ENCODE results near the gene MKNK1. TPM values are rescaled to one million over a fixed set of nuclear protein-coding genes. Genes with fewer than 3 reads are reported as not detected.

Gene MKNK1
- total RNA-seq, 1 donor from 2014 or later: 42.5 TPM

DNA sequence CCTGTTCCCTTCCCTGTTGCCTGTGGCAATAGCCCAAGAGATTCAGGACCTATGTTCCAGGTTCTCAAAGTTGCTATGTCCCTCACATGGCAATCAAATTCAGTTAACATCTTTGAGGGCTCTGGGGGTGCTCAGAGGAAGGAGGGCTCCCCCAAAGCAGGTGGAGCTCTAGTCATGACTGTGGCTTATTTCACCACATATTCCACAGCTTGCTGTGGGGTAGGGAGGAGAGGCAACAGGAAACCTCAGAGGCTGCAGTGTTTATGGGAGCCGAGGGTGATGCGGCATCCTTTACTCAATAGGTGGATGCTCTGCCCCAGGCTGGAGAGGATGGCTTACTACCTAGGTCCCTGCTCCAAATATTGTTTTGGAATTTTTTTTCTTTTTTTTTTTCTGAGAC is 1.2 kb upstream of the MKNK1 start:
- no peak for ATAC-seq
- no peak for DNase-seq
- intact Hi-C loops (cut with micrococcal nuclease): no loop called here

DNA sequence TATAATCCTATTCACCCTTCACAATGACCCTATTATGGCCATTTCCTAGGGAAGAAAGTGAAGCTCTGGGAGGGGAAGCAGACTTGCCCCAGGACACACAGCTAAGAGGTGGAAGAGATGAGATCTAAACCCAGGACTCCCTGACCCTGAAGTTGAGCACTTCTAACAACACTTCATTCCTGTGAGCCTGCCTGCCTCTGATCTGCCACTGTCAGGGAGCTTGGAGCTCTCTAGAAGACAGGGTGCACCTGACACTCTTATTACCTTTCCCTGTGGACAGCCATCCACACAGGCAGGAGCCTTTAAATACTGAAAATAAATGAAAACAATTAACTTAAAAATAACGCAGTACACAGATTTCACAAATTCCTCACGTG is 599 bp downstream of the MKNK1 start:
- intact Hi-C loops (cut with micrococcal nuclease): no loop called here
- peak; percentile 11 for ATAC-seq
- DNase-seq: no peak

DNA sequence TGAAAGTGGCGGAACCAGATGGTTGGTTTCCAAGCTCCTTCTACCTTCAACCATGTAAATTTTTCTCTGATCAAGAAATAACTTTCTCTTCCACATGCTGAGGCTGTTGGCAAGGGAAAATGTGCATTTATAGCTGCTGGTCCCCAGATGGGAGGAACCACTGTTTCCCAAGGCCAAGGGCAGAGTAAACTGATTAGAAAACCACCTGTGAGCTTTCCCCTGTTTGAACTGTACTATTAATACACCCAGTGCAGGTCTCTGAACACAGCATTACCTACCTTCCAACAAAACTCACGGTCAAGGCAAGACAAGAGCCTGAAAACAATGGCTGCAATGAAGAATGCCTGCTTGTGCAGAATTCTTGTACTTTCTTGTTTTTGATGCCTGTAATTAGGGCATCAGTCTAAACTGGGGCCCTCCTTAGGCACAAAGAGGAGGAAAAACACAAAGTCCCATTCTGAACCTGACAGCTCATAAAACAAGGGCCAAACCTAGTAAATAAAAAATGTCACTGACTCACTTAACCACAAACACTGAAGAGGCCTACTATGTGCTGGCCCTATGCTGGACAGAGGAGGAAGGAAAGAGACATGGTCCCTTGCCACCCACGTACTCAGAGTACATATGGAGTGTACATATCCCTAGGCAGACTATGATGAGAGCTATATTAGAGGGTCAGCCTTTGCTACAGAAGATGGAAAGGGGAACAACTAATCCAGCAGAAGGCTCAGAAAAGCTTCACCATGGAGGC is 2.6 kb downstream of the MKNK1 start:
- ATAC-seq (no peak), DNase-seq (no peak)
- intact Hi-C loops (cut with micrococcal nuclease): no loop called here

DNA sequence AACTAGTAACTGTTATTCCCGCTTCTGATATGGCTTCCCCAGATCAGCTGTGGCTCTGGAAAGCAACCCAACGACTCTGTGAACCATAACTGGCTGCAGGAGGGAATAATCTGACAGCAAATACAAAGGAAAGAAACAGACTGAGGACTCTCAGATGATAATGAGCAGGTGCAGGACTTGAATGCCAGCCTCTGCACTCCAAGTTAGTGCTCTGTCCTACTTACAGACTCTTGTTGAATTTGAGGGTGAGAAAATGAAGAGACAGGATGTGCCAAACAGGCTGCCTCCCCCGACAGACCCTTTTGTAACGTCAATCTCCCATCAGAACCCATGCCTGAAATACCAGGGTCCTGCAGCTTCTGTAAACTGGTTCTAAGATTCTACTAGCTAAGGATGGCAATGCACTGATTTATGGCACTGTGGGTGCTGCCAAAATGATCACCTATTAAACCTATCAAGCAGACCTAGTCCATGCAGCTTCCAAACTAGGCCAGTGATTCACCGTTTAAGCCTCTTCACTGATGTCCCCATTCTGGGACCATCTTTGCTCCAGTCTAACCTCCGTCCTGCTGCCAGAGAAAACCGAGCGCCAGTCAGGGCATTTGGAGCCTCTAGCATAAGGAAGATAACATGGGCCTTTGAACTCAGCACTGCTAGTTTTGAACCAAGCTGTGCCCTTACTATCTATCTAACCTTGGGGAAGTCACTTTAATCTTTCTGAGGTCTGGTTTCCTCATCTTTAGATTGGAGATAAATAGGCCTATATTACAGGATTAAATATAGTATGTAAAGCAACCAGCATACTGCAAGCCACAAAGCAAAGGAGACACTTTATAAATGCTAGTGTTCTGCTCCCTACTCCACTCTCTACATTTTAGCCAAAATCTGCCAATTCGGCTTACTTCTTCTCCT is 4.8 kb downstream of the MKNK1 start:
- no peak for ATAC-seq
- intact Hi-C loops (cut with micrococcal nuclease): no loop called here
- DNase-seq: no peak

DNA sequence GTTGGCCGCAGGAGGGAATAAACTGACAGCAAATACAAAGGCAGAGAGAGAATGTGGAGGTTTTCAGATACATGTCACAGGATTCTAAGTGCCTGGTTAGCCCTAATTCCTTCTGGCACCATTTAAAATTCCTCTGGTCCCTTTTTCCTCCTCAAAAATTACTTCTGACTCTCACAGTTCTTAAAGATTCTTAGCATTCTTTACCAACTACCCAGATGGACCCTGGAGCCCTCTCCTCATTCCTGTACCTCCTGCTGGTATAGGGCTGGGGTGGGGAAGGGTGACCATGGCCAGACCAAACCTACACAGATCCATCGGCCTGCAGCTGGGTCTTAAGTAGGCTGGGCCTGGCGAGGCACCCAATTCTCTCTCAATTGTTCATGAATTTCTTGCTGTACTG is 7.2 kb downstream of the MKNK1 start:
- ATAC-seq: no peak
- intact Hi-C loops (cut with micrococcal nuclease): no loop called here
- no peak for DNase-seq

DNA sequence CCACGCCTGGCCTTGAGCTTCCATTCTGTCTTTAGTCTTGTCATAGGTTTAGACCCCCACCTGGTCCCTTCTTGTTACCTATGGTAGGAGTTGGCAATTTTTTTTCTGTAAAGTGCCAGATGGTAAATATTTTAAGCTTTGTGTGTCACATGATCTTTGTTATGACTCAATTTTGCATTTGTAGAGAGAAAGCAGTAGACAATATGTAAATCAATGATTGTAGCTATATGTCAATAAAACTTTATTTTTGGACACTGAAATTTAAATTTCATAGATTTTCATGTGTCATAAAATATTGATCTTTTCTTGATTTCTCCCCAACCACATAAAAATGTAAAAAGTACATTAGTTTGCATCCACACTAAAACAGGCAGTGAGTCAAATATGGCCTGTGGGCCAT is 8.0 kb downstream of the MKNK1 start:
- intact Hi-C loops (cut with micrococcal nuclease): no loop called here
- no peak for ATAC-seq
- no peak for DNase-seq

DNA sequence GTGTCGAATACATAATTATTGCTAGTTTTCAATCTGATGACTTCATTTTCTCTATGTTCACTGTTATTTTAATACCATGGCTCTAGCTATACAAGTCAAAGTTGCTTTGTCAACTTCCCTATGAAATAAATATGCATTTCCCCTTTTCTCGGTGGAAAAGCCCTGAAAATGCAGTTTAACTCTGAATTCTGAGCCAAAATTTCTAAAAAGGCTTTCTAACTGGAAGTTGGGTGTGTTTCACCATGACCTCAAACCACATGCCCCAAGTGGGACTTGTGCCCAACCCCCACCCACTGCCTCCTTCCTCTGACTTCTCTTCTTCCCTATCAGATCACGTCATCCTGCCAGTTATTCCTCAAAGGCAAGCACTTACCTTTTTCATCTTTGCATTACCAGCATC is 8.9 kb downstream of the MKNK1 start:
- DNase-seq (peak; percentile 80), ATAC-seq (peak; percentile 74)
- intact Hi-C loops (cut with micrococcal nuclease): no loop called here

DNA sequence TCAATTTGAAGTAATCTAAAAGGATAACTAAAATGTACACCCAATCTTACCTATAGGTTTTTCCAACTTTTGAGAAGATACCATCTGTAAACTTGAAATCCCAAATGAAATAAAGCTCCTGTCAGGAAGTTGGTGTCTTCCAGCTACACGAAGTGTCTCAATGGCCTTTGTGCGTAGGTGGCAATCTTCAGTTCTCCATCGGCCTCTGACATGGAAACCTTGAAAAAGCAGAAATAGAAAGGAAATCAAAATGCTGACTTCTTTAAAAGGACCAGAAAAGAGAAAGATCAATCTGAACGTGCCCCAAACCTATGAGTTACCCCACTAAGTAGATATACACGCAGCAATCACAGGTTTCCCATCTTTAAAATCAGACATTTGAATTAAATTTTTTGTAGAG is 10.0 kb downstream of the MKNK1 start:
- intact Hi-C loops (cut with micrococcal nuclease): no loop called here
- peak; percentile 35 for ATAC-seq
- no peak for DNase-seq

DNA sequence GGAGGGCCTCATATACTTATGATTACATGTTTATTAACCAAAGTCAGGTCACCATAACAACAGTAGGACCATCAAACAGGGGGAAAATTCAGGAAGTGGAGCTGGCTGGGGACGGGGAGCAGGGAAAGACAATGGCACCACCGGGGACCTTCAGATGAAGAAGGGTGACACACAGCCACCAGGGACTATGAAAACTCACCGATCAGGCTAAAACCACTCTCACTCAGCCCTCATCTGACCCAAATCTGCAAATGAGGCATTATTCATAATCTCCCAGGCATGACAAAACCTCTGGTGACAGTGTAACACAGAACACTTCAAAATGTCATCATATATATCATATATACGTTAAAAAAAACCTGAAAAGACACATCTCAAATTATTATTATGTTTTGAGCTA is 11.2 kb downstream of the MKNK1 start:
- DNase-seq (no peak), ATAC-seq (no peak)
- intact Hi-C loops (cut with micrococcal nuclease): no loop called here

DNA sequence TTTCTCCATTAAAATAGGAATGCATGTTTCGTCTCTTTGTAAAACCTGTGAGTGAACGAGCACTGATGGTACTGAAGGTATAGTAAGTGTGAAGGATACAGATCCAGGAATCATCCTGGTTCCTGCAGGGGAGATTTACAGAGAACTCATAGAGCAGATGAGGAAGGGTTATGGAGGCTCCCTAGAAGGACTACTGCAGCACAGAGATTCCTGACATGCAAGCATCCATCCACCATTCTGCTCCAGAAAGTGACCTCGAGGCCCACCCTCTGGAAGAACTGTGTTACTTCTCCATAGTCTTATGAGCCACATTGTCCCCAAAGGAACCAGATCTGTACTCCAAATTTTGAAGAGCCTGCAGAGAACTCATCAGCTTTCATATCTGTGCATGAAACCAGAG is 14.5 kb downstream of the MKNK1 start:
- no peak for DNase-seq
- no peak for ATAC-seq
- intact Hi-C loops (cut with micrococcal nuclease): no loop called here

DNA sequence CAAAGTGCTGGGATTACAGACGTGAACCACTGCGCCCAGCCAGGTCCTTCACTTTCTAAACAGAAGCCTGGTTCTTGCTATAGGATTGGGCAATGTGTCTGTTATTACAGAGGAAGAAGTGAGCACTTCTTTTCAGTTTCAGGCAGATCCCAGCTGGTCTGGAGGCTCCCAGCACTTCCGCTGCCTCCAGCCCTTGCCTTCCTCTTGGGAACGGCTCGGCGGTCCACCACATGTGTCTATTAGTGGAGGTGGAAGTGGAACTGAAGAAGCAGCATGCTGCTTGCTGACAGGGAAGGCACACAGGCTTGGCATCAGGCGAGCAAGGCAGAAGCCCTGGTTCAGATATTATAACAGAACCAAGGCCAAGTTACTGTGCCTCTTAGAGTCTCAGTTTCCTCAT is 17.0 kb downstream of the MKNK1 start:
- DNase-seq (peak; percentile 64), ATAC-seq (peak; percentile 83)
- intact Hi-C loops (cut with micrococcal nuclease): no loop called here

DNA sequence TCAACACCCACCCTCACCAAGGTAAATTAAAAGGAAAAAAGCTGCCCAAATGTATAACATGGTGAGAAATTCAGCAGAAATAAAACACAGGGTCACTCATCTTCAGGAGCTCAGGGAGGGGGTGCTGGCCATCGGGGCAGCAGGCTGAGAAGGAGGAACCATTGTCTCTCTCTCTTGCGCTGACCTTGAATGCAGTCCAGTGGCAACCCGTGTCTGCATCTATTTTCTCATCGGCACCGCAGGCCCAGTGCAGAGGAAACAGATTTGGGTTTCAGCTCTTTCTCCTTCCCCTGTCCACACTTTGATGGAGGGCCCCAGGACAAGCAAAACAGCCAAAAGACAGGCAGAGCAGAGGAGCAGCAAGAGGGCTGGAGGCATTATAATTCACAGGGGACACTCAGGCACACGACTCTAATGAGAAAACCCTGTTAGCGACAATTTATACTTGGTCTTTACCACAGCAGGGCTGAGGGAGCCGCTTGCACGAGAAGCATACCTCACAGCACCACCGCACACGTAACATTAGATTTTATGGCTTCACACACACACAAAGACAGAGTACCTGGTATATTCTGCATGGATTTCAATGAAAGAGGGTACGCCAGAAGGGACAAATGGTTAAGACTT is 18.6 kb downstream of the MKNK1 start:
- ATAC-seq: no peak
- intact Hi-C loops (cut with micrococcal nuclease): no loop called here
- no peak for DNase-seq

DNA sequence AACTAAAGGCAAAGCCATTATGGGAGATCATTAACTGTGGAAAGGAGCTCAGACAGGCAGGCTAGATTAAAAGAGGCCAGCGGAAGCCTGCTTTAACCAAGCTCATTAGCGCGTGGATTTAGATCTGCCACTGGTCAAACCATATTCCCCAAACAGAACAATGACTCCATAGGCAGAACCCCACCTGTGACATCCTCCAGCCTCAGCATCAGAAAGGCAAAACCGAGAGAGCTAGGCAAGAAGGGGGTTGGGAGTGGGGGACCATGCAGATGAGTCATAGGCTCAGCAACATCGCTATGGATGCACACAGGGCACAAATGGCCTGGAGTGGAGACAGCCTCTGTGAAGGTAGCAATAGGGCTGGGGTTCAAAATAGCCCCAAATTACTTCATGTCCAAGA is 20.6 kb downstream of the MKNK1 start:
- no peak for DNase-seq

DNA sequence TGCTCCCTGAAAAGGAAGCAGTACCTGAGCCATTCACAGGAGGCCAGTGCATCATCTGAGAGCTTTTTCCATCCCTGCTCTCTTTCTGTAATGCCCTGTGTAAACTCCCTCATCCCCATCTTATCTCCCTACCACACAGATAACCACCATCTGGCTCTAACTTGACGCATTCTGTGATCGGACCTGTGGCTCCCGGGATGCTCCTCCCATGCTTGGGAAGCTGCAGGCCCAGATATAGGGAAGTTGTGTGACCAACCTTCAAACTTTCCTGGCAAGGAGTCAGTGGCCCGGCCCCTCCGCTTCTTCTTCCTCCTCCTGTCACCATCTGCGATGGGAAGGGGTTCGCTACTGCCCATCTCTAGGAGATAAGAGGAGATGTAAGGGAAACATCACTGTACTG is 21.1 kb downstream of the MKNK1 start:
- intact Hi-C loops (cut with micrococcal nuclease): no loop called here
- ATAC-seq (peak; percentile 19), DNase-seq (peak; percentile 44)

More for the DNA sequence above, 20.6 kb downstream of the MKNK1 start:
- intact Hi-C loops (cut with micrococcal nuclease): no loop called here
- no peak for ATAC-seq

DNA sequence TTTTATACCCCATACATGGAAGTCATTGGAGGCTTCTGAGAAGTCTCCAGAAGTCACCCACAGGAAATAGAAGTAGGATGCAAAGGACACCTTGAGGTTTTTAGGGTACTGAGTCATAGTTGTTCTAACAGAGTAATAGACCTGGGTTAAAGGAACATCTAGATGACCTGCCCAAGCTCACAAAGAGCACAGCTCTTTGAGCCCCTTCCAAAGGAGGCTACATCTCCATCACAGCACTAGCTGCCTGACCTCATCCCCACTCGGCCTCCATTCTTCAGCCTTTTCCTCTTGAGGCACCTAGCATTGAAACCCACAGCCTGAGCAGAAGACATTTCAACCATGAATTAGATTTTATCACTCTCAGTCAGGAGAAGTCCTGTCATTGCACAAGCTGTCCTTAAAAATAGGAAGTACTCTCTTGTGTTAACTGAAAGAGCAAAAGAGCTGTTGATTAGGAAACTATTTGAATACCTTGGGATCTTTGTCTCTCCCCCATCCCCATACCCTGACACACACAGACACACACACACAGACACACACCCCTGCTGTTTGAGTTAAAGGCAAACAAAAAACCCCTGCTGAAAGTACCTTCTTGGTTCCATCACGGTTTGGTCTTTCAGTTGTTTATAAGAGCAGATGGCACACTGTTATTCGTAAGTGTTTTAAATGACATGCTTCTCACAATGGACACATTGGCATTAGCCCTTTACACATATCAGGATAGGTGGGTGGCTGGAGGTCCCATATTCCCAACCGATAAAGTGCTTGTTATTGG is 22.2 kb downstream of the MKNK1 start:
- peak; percentile 30 for ATAC-seq
- DNase-seq: no peak
- intact Hi-C loops (cut with micrococcal nuclease): no loop called here

DNA sequence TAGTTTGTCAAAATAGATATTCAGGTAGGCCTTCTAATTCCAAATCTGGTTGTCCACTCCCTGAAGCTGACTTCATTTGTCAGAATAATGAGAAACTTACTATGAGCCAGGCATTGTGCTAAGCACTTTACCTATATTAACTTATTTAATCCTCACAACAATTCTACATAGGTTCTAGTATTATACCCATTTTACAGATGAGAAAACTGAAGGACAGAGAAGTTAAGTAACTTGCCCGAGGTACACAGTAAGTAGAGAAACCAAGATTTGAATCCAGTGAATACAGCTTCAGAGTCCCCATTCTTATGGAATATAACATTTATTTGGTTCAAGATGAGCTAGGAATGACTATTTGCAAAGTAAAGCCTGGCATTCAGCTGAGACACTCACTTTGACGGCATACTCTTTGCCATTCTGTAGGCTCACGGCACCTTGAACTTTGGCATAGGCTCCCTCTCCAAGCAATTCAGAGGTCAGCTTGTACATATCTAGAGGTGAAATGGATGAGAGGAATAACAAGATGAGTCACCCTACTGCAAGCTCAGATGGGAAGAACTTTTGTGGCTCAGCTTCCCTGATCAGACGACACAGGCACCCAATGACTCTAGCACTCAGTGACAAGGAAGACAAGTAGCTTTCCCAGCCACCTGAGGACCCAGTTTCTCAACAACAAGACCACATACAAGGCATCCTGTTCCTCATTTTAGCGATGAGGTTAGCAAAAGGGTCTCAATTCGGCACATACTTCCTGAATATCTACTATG is 23.7 kb downstream of the MKNK1 start:
- ATAC-seq: peak; percentile 32
- intact Hi-C loops (cut with micrococcal nuclease): no loop called here
- DNase-seq: no peak

DNA sequence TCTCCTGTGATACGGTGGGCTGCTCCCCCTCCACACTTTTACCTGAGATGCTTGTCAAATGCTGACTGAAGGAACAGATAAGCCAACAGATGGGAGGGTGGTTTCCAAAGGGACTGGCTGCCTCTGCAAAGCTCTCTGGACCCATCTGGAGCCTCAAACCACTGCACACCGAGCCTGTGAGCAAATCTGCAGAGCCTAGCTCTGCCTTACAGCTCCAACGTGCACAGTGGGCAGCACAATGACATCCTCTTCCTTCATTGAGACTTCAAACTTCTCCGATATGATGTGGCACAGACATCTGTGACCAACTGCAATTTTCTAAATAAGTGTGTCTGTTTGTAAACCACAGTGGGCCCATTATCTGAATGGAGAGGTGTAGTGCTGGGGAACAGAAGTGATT is 26.4 kb downstream of the MKNK1 start:
- intact Hi-C loops (cut with micrococcal nuclease): no loop called here

DNA sequence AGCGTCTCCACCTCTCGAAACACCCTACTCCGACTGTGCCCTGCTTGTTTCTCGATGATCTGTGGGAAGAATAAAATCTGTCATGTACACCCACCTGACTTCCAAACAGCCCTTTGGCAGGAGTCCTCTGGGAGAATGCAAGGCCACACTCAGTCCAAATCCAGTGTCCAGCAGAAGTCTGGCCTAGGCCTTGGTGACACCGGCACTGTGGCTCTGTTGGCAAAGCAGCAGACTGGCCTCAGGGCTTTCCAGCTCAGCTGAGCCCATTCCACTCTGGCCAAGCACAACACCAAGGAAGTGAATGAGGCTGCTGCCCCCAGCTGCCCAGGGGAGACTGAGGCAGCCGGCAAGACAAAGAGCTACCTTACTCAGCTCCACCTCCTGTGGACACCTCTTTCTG is 27.5 kb downstream of the MKNK1 start:
- intact Hi-C loops (cut with micrococcal nuclease): no loop called here
- ATAC-seq (no peak), DNase-seq (no peak)

More for the DNA sequence above, 26.4 kb downstream of the MKNK1 start:
- DNase-seq: no peak
- ATAC-seq: no peak

DNA sequence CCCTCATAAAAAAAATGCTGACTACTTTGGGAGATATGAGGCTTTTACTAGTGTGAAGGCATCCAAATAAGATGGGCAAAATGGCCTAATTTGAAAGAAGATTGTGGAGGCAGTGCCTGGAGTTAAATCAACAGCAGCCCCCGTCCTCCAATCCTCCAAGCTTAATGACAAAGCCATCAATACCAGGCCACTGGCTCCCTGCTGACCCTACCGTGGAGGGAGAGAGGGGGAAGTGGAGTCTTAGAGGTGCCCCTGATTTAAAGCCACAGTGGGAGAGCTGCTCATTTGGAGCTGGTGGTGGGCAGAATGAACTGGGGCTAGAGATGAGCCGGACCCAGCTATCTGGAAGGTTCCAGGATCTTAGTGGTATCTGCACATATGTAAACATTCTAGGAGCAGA is 28.3 kb downstream of the MKNK1 start:
- no peak for ATAC-seq
- intact Hi-C loops (cut with micrococcal nuclease): no loop called here
- no peak for DNase-seq

Measured in left ventricle myocardium superior (tissue), 1 donor.